A673 (cell line): ENCODE measurements around the gene NCKAP5.

Experiments used
- CTCF ChIP-seq: fragments of 300-800, 200-600 bp; sonication (generic); conservative IDR thresholded peaks from 2 replicates; pipeline ENCODE4 v1.5.1; 2017; ENCODE audit warnings: low read depth, mild to moderate bottlenecking, antibody characterized with exemption, low read length, moderate library complexity, mixed read lengths
- EZH2 ChIP-seq: fragments of 200-600 bp; sonication (generic); IDR thresholded peaks from 2 replicates; pipeline ENCODE4 v1.6.1; 2017; ENCODE audit warnings: borderline replicate concordance, low read depth, mild to moderate bottlenecking, mixed read lengths, antibody characterized with exemption, low read length; ENCODE audit not compliant: poor library complexity, severe bottlenecking

- TF ChIP-seq CTCF (no peak), EZH2 (no peak)
These were observed 754.8 kb downstream of the NCKAP5 start for GRCh38 chr2:132813422-132813821.
